LNCaP clone FGC (cell line): Measurements from ENCODE around the gene CELSR1.

Experiments
- DNase-seq: peaks from one replicate; pipeline ENCODE4 v3.0.0-alpha.2; 2011; ENCODE audit warnings: low read depth
- H3K4me3 ChIP-seq: 2 replicates; pipeline ENCODE4 v1.5.1; 2011; ENCODE audit warnings: mild to moderate bottlenecking, low read depth, low read length, control low read depth
- CTCF ChIP-seq: IDR thresholded peaks from 2 replicates; pipeline ENCODE4 v1.5.1; 2012; ENCODE audit warnings: mild to moderate bottlenecking; ENCODE audit not compliant: control insufficient read depth, insufficient read depth; ENCODE audit errors: extremely low read depth

Gene CELSR1

GRCh38 chr22:46500201-46500600 is 37.2 kb downstream of the CELSR1 start:
- DNase-seq, result no peak
- no peak for TF ChIP-seq CTCF
- no peak overlapping the region for H3K4me3 ChIP-seq

GRCh38 chr22:46499805-46500189 is 37.6 kb downstream of the CELSR1 start:
- H3K4me3 ChIP-seq, result no peak overlapping the region
- no peak for DNase-seq
- TF ChIP-seq CTCF, result no peak

GRCh38 chr22:46491946-46492345 is 45.5 kb downstream of the CELSR1 start:
- DNase-seq, result no peak
- H3K4me3 ChIP-seq, result no peak overlapping the region
- no peak for TF ChIP-seq CTCF

GRCh38 chr22:46490538-46490937 is 46.9 kb downstream of the CELSR1 start:
- no peak for DNase-seq
- no peak for TF ChIP-seq CTCF
- no peak overlapping the region for H3K4me3 ChIP-seq

- TF ChIP-seq CTCF, result no peak
- H3K4me3 ChIP-seq, result no peak overlapping the region
- no peak for DNase-seq
Measured at GRCh38 chr22:46486996-46487717, 50.3 kb downstream of the CELSR1 start.

GRCh38 chr22:46484861-46485595 is 52.4 kb downstream of the CELSR1 start:
- no peak overlapping the region for H3K4me3 ChIP-seq
- DNase-seq, result no peak
- TF ChIP-seq CTCF, result no peak
